Sigmoid colon (tissue), 7 donors: Measurements from ENCODE around the gene KRT23. TPM values are rescaled to one million over a fixed set of nuclear protein-coding genes. Genes with fewer than 3 reads are reported as not detected.

Experiments used
- DNase-seq: peaks from one replicate; pipeline ENCODE4 v3.0.0-alpha.2; 2019
- H3K27ac ChIP-seq, 4 donors: fragments of 200-600 bp; sonication (generic); one replicate each; pipeline ENCODE4 v1.5.1; 2016 to 2019; ENCODE audit warnings: mild to moderate bottlenecking in 1 of 4
- H3K27me3 ChIP-seq, 3 donors: fragments of 200-600 bp; sonication (generic); one replicate each; pipeline ENCODE4 v1.5.1; 2019; ENCODE audit warnings: mild to moderate bottlenecking in 1 of 3
- H3K36me3 ChIP-seq, 4 donors: fragments of 200-600 bp; sonication (generic); one replicate each; pipeline ENCODE4 v1.5.1; 2016 to 2019
- H3K4me1 ChIP-seq, 4 donors: fragments of 200-600 bp; sonication (generic); one replicate each; pipeline ENCODE4 v1.5.1; 2017 to 2019
- H3K4me3 ChIP-seq, 4 donors: fragments of 200-600 bp; sonication (generic); one replicate each; pipeline ENCODE4 v1.5.1; 2017 to 2019; ENCODE audit warnings: mild to moderate bottlenecking in 2 of 4, moderate library complexity in 1 of 4
- H3K9me3 ChIP-seq, 4 donors: fragments of 200-600 bp in 3 of 4; sonication (generic) in 3 of 4; one replicate each; pipeline versions ENCODE4 v1.5.1 to v1.6.1; 2013 to 2019
- CTCF ChIP-seq, 4 experiments: fragments of 450-650 bp in 3 of 4; fragments of 200-600 bp in 1 of 4; IDR thresholded peaks; one replicate each; pipeline ENCODE4 v1.5.1; 2016 to 2019; ENCODE audit warnings: antibody characterized with exemption in 4 of 4, mild to moderate bottlenecking in 3 of 4, moderate library complexity in 2 of 4
- EP300 ChIP-seq, 4 donors: sonication (generic); formaldehyde crosslinking; IDR thresholded peaks; one replicate each; pipeline ENCODE4 v1.6.1; 2017; ENCODE audit warnings: antibody characterized with exemption in 4 of 4
- POLR2A ChIP-seq, 2 donors: fragments of 450-650 bp; IDR thresholded peaks; one replicate each; pipeline ENCODE4 v1.6.1; 2016; ENCODE audit warnings: antibody characterized with exemption in 2 of 2, mild to moderate bottlenecking in 2 of 2, moderate library complexity in 2 of 2
- POLR2AphosphoS5 ChIP-seq, 4 donors: sonication (generic); formaldehyde crosslinking; IDR thresholded peaks; one replicate each; pipeline ENCODE4 v1.6.1; 2017; ENCODE audit warnings: antibody characterized with exemption in 4 of 4
- WGBS, 2 donors: extraction: QIAGEN DNeasy Blood & Tissue Kit; methylation state at CpG; one replicate each; pipeline ENCODE4 v1.1.7; 2013; 5-methylcytosine and 5-hydroxymethylcytosine counted together
- intact Hi-C: fragments of 100-400 bp; cut with DNase I; formaldehyde crosslinking; loops from one replicate; pipeline ENCODE4 v1.15.1; 2023
- polyA plus RNA-seq, 3 donors: library from polyadenylated mRNA; stranded (reverse); fragments of 200-250 nt; gene quantifications; one replicate each; pipeline ENCODE4 v1.2.3, GENCODE V29; 2013
- total RNA-seq, 4 donors: library from RNA; depleted of rRNA; stranded (reverse); fragments of >200 nt; gene quantifications; one replicate each; pipeline ENCODE4 v1.1.0, GENCODE V29; 2016
- donor health status: healthy with polysubstance abuse.
- donor health status: Bipolar disorder and iron deficiency.
- donor health status: healthy.

The KRT23 gene
- under 1 TPM in 1 of 4 donors, not detected in 3; 0.27 TPM for total RNA-seq
- polyA plus RNA-seq = 1 to 10 TPM in 1 of 3 donors, under 1 TPM in 2; 0.35 to 3.7 (median 0.60) TPM

- no peaks in the 10 kb centered on the region for H3K36me3 ChIP-seq
- no peaks in the 10 kb centered on the region for H3K27me3 ChIP-seq
- 65 to 77% methylated on average over 9 of the region's 9 CpGs for WGBS, 2 donors
- H3K27ac ChIP-seq = no peak within 1 kb of the TSS
- intact Hi-C loops = no loop called here
- no peak for TF ChIP-seq CTCF (IDR thresholded peaks at IDR 0.05)
- TF ChIP-seq POLR2A (IDR thresholded peaks at IDR 0.05) = no peak
- TF ChIP-seq POLR2AphosphoS5 (IDR thresholded peaks at IDR 0.05) = no peak
- no peak for TF ChIP-seq EP300 (IDR thresholded peaks at IDR 0.05)
- DNase-seq = no peak
- no peaks in the 10 kb centered on the region for H3K4me1 ChIP-seq
- no peaks in the 10 kb centered on the region for H3K9me3 ChIP-seq
- no peak within 1 kb of the TSS for H3K4me3 ChIP-seq
These were observed at the start of gene KRT23 for GRCh38 chr17:40937384-40937819. Gene KRT23, minus strand, starts transcription at chr17:40937646. Its CDS starts 1,043 bp downstream, at chr17:40936603.

- WGBS, 2 donors = 71 to 75% methylated on average over 8 of the region's 8 CpGs
- H3K4me1 ChIP-seq = no peaks in the 10 kb centered on the region
- no peaks in the 10 kb centered on the region for H3K36me3 ChIP-seq
- H3K4me3 ChIP-seq = no peak overlapping the region
- H3K27ac ChIP-seq = no peak overlapping the region
- H3K27me3 ChIP-seq = no peaks in the 10 kb centered on the region
- no peak for DNase-seq
- no peaks in the 10 kb centered on the region for H3K9me3 ChIP-seq
- TF ChIP-seq EP300 (IDR thresholded peaks at IDR 0.05) (no peak), POLR2A (IDR thresholded peaks at IDR 0.05) (no peak), POLR2AphosphoS5 (IDR thresholded peaks at IDR 0.05) (no peak), CTCF (IDR thresholded peaks at IDR 0.05) (no peak)
- intact Hi-C loops = no loop called here
These were observed 49.5 kb upstream of the KRT23 start for GRCh38 chr17:40986920-40987319.

- DNase-seq = no peak
- H3K27me3 ChIP-seq = no peaks in the 10 kb centered on the region
- no peaks in the 10 kb centered on the region for H3K9me3 ChIP-seq
- 30 to 49% methylated on average over 3 of the region's 3 CpGs for WGBS, 2 donors
- intact Hi-C loops = no loop called here
- H3K4me3 ChIP-seq = no peak within 1 kb of the TSS
- H3K36me3 ChIP-seq = no peaks in the 10 kb centered on the region
- H3K4me1 ChIP-seq = peaks cover 0 to 8% (median 0%) of the 10 kb centered on the region in 4 donors
- TF ChIP-seq EP300 (IDR thresholded peaks at IDR 0.05) (no peak), CTCF (IDR thresholded peaks at IDR 0.05) (no peak), POLR2A (IDR thresholded peaks at IDR 0.05) (no peak), POLR2AphosphoS5 (IDR thresholded peaks at IDR 0.05) (no peak)
- no peak within 1 kb of the TSS for H3K27ac ChIP-seq
These were observed 46.8 kb upstream of the KRT23 start, which contains the start of gene KRT40 for GRCh38 chr17:40984226-40984625. Gene KRT40, minus strand, starts transcription at chr17:40984326. Its CDS starts 53 bp downstream, at chr17:40984273.

GRCh38 chr17:40981115-40981514, 43.7 kb upstream of the KRT23 start:
- WGBS, 2 donors = 60 to 68% methylated on average over 5 of the region's 5 CpGs
- peaks cover 0 to 8% (median 0%) of the 10 kb centered on the region in 4 donors for H3K4me1 ChIP-seq
- intact Hi-C loops = no loop called here
- TF ChIP-seq CTCF (IDR thresholded peaks at IDR 0.05) (no peak), POLR2AphosphoS5 (IDR thresholded peaks at IDR 0.05) (no peak), EP300 (IDR thresholded peaks at IDR 0.05) (no peak), POLR2A (IDR thresholded peaks at IDR 0.05) (no peak)
- no peak overlapping the region for H3K4me3 ChIP-seq
- H3K27me3 ChIP-seq = peaks cover 0 to 6% (median 0%) of the 10 kb centered on the region in 3 donors
- no peak for DNase-seq
- no peaks in the 10 kb centered on the region for H3K9me3 ChIP-seq
- H3K36me3 ChIP-seq = no peaks in the 10 kb centered on the region
- no peak overlapping the region for H3K27ac ChIP-seq

- Histone ChIP-seq H3K9me3 (no peaks in the 10 kb centered on the region), H3K27ac (no peak overlapping the region), H3K36me3 (no peaks in the 10 kb centered on the region), H3K4me1 (peaks cover 0 to 8% (median 0%) of the 10 kb centered on the region in 4 donors), H3K4me3 (no peak overlapping the region), H3K27me3 (peaks cover 0 to 7% (median 0%) of the 10 kb centered on the region in 3 donors)
- no peak for DNase-seq
- WGBS, 2 donors = 63 to 79% methylated on average over 8 of the region's 8 CpGs
- intact Hi-C loops = no loop called here
- TF ChIP-seq CTCF (IDR thresholded peaks at IDR 0.05) (no peak), EP300 (IDR thresholded peaks at IDR 0.05) (no peak), POLR2AphosphoS5 (IDR thresholded peaks at IDR 0.05) (no peak), POLR2A (IDR thresholded peaks at IDR 0.05) (no peak)
These were observed 43.1 kb upstream of the KRT23 start for GRCh38 chr17:40980596-40980995.
